Endodermal cell (in vitro differentiated cells): ENCODE data around the gene DGKE. TPM values are rescaled to one million over a fixed set of nuclear protein-coding genes. Genes with fewer than 3 reads are reported as not detected.

ENCODE experiments used
- DNase-seq: peaks from one replicate; pipeline ENCODE4 v3.0.0-alpha.2; 2017
- H3K27ac ChIP-seq: 2 replicates; pipeline ENCODE4 v1.5.1; 2013; ENCODE audit warnings: mild to moderate bottlenecking, low read depth, low read length, moderate library complexity
- H3K27me3 ChIP-seq: 2 replicates; pipeline ENCODE4 v1.6.1; 2013; ENCODE audit warnings: mild to moderate bottlenecking, low read length, moderate library complexity; ENCODE audit not compliant: insufficient read depth, control insufficient read depth, poor library complexity, severe bottlenecking
- H3K36me3 ChIP-seq: 2 replicates; pipeline ENCODE4 v1.7.0; 2013; ENCODE audit warnings: mild to moderate bottlenecking, low read length, moderate library complexity; ENCODE audit not compliant: control insufficient read depth, insufficient read depth
- H3K4me1 ChIP-seq: one replicate; pipeline ENCODE4 v1.7.0; 2013; ENCODE audit warnings: low read length; ENCODE audit not compliant: control insufficient read depth, insufficient read depth
- H3K4me3 ChIP-seq: 2 replicates; pipeline ENCODE4 v1.5.1; 2013; ENCODE audit warnings: mild to moderate bottlenecking, low read length, moderate library complexity
- H3K9ac ChIP-seq: 2 replicates; pipeline ENCODE4 v1.6.1; 2013; ENCODE audit warnings: mild to moderate bottlenecking, low read length, moderate library complexity; ENCODE audit not compliant: poor library complexity, severe bottlenecking; ENCODE audit errors: extremely low read depth
- H3K9me3 ChIP-seq: 2 replicates; pipeline ENCODE4 v1.6.1; 2013; ENCODE audit warnings: mild to moderate bottlenecking, low read length, moderate library complexity; ENCODE audit not compliant: control insufficient read depth
- H3K27ac Mint-ChIP-seq: 2 replicates; pipeline ENCODE4 v1.8.0; 2020; ENCODE audit warnings: mixed read lengths
- H3K27me3 Mint-ChIP-seq: 2 replicates; pipeline ENCODE4 v1.8.0; 2021; ENCODE audit warnings: mild to moderate bottlenecking, mixed read lengths; ENCODE audit not compliant: insufficient read depth
- H3K36me3 Mint-ChIP-seq: 2 replicates; pipeline ENCODE4 v1.8.0; 2020; ENCODE audit warnings: low read depth, mixed read lengths
- H3K4me1 Mint-ChIP-seq: 2 replicates; pipeline ENCODE4 v1.8.0; 2020; ENCODE audit warnings: mixed read lengths
- H3K4me3 Mint-ChIP-seq: 2 replicates; pipeline ENCODE4 v1.8.0; 2020; ENCODE audit warnings: mild to moderate bottlenecking, moderate library complexity, mixed read lengths
- H3K9me3 Mint-ChIP-seq: 2 replicates; pipeline ENCODE4 v1.8.0; 2020; ENCODE audit warnings: mild to moderate bottlenecking, mixed read lengths
- CTCF ChIP-seq: fragments of 200-600 bp; sonication (generic); conservative IDR thresholded peaks from 2 replicates; pipeline ENCODE4 v1.5.0; 2021; ENCODE audit warnings: antibody characterized with exemption, mild to moderate bottlenecking
- WGBS, 2 experiments: methylation state at CpG; one replicate each; pipeline versions ENCODE4 v1.1.5 to v1.1.7; 2013; ENCODE audit warnings: missing lambda C conversion rate in 2 of 2, mixed read lengths in 1 of 2; ENCODE audit not compliant: insufficient coverage in 1 of 2, insufficient read length in 1 of 2; 5-methylcytosine and 5-hydroxymethylcytosine counted together
- total RNA-seq, 2 donors: library from RNA; stranded (reverse); fragmentation: NEBNext Ultra II Directional in 1 of 2; extraction: Animal tissue kit (Norgen Biotek cat#: 25700) in 1 of 2; gene quantifications; 2 replicates in 1 of 2; 3 replicates in 1 of 2; pipeline ENCODE4 v1.2.1, GENCODE V29; 2021

Gene DGKE
- total RNA-seq, 2 donors from 2014 or later = 3.5 to 7.1 TPM

GRCh38 chr17:56883616-56884015 is 49.7 kb downstream of the DGKE start:
- no peak overlapping the region for H3K27ac Mint-ChIP-seq
- Histone ChIP-seq H3K27me3 (no peaks in the 10 kb centered on the region), H3K4me1 (no peaks in the 10 kb centered on the region), H3K27ac (no peak overlapping the region), H3K36me3 (no peaks in the 10 kb centered on the region), H3K9me3 (peaks cover 20% of the 10 kb centered on the region), H3K4me3 (no peak overlapping the region), H3K9ac (no peak overlapping the region)
- H3K27me3 Mint-ChIP-seq = no peaks in the 10 kb centered on the region
- DNase-seq = no peak
- H3K36me3 Mint-ChIP-seq = peaks cover 23% of the 10 kb centered on the region
- H3K4me3 Mint-ChIP-seq = no peak overlapping the region
- H3K4me1 Mint-ChIP-seq = peaks cover 8% of the 10 kb centered on the region
- H3K9me3 Mint-ChIP-seq = peaks cover 23% of the 10 kb centered on the region
- no peak for TF ChIP-seq CTCF
- WGBS, 2 experiments = 77 to 100% methylated on average over 1 of the region's 1 CpG

- H3K4me3 ChIP-seq = no peak overlapping the region
- no peaks in the 10 kb centered on the region for H3K4me1 ChIP-seq
- H3K27ac ChIP-seq = peak overlapping the region; percentile 36
- H3K27me3 ChIP-seq = no peaks in the 10 kb centered on the region
- no peak overlapping the region for H3K9ac ChIP-seq
- H3K36me3 ChIP-seq = no peaks in the 10 kb centered on the region
- H3K9me3 ChIP-seq = peaks cover 28% of the 10 kb centered on the region
- DNase-seq = no peak
- Mint-ChIP-seq H3K4me1 (peaks cover 8% of the 10 kb centered on the region), H3K9me3 (peaks cover 25% of the 10 kb centered on the region), H3K4me3 (no peak overlapping the region), H3K27ac (no peak overlapping the region), H3K27me3 (no peaks in the 10 kb centered on the region), H3K36me3 (peaks cover 27% of the 10 kb centered on the region)
- WGBS, 2 experiments = 82 to 98% methylated on average over 5 to 6 of the region's 6 CpGs
- TF ChIP-seq CTCF = no peak
These were observed 50.7 kb downstream of the DGKE start for GRCh38 chr17:56884483-56885311.

- Histone ChIP-seq H3K27me3 (no peaks in the 10 kb centered on the region), H3K9ac (no peak overlapping the region), H3K4me1 (no peaks in the 10 kb centered on the region), H3K9me3 (peaks cover 28% of the 10 kb centered on the region), H3K36me3 (no peaks in the 10 kb centered on the region), H3K27ac (peak overlapping the region; percentile 36), H3K4me3 (no peak overlapping the region)
- DNase-seq = no peak
- WGBS, 2 experiments = 89% methylated on average over 2 of the region's 2 CpGs; no CpG with 5 or more reads in 1 of the 2 experiments
- peaks cover 27% of the 10 kb centered on the region for H3K36me3 Mint-ChIP-seq
- H3K27ac Mint-ChIP-seq = no peak overlapping the region
- peaks cover 8% of the 10 kb centered on the region for H3K4me1 Mint-ChIP-seq
- no peak overlapping the region for H3K4me3 Mint-ChIP-seq
- H3K27me3 Mint-ChIP-seq = no peaks in the 10 kb centered on the region
- no peak for TF ChIP-seq CTCF
- H3K9me3 Mint-ChIP-seq = peaks cover 25% of the 10 kb centered on the region
These were observed 51.3 kb downstream of the DGKE start for GRCh38 chr17:56885312-56885657.
